HG02763 (cell line): Measurements from ENCODE around the gene DGKQ.
A peak's percentile ranks its signal among the peaks of the same experiment; 100 is the strongest.
"Not testable (repeated sequence)": the region's sequence is repeated elsewhere in the genome, so short reads cannot be mapped to it uniquely, and the experiment has no call there.

Source experiments
- ATAC-seq: cut with Tn5 transposase; IDR thresholded peaks from one replicate; pipeline ENCODE4 v1.9.1; 2021; ENCODE audit warnings: mild to moderate bottlenecking, moderate library complexity; ENCODE audit not compliant: unreplicated experiment

The DGKQ gene

GRCh38 chr4:982814-983213 lies 9.4 kb upstream of the DGKQ start:
- ATAC-seq, result no peak

GRCh38 chr4:982291-982690 lies 8.9 kb upstream of the DGKQ start:
- no peak for ATAC-seq

- ATAC-seq, result no peak
Observed at GRCh38 chr4:978957-979701, 5.8 kb upstream of the DGKQ start.

- ATAC-seq, result not testable (repeated sequence)
Observed at GRCh38 chr4:976016-976415, 2.6 kb upstream of the DGKQ start.

GRCh38 chr4:974668-975067 lies 1.3 kb upstream of the DGKQ start:
- ATAC-seq, result no peak

GRCh38 chr4:972651-973424 lies 531 bp downstream of the DGKQ start:
- ATAC-seq, result peak; percentile 27

- ATAC-seq, result no peak
Observed at GRCh38 chr4:971666-972500, 1.5 kb downstream of the DGKQ start.

GRCh38 chr4:970854-971520 lies 2.4 kb downstream of the DGKQ start:
- ATAC-seq, result no peak

- ATAC-seq, result no peak
Observed at GRCh38 chr4:970046-970745, 3.2 kb downstream of the DGKQ start.

- ATAC-seq, result no peak
Observed at GRCh38 chr4:968621-969394, 4.6 kb downstream of the DGKQ start.

GRCh38 chr4:968221-968620 lies 5.1 kb downstream of the DGKQ start:
- no peak for ATAC-seq

GRCh38 chr4:967113-968104 lies 6.0 kb downstream of the DGKQ start:
- no peak for ATAC-seq

GRCh38 chr4:966266-967112 lies 6.9 kb downstream of the DGKQ start:
- ATAC-seq, result no peak

GRCh38 chr4:965766-966134 lies 7.6 kb downstream of the DGKQ start:
- ATAC-seq, result no peak

GRCh38 chr4:965048-965765 lies 8.2 kb downstream of the DGKQ start:
- ATAC-seq, result no peak

- no peak for ATAC-seq
Observed at GRCh38 chr4:964346-965025, 8.9 kb downstream of the DGKQ start.
